Neural cell (in vitro differentiated cells): ENCODE data around the gene MICA.

Source experiments
- EP300 ChIP-seq: fragments of 450-650 bp; conservative IDR thresholded peaks from 2 replicates; pipeline ENCODE4 v1.6.1; 2014; ENCODE audit warnings: antibody characterized with exemption, mild to moderate bottlenecking, moderate library complexity; ENCODE audit not compliant: poor library complexity, severe bottlenecking
- EZH2 ChIP-seq: fragments of 200-600, 300-800 bp; shearing (Covaris generic), sonication (generic); IDR thresholded peaks from 2 replicates; pipeline ENCODE4 v1.6.1; 2014; ENCODE audit warnings: antibody characterized with exemption, low read length, borderline replicate concordance, mild to moderate bottlenecking; ENCODE audit not compliant: insufficient read depth, poor library complexity, severe bottlenecking
- MXI1 ChIP-seq: fragments of 450-650 bp; conservative IDR thresholded peaks from 2 replicates; pipeline ENCODE4 v1.6.1; 2014; ENCODE audit warnings: antibody characterized with exemption, mild to moderate bottlenecking; ENCODE audit not compliant: poor library complexity, severe bottlenecking
- POLR2AphosphoS5 ChIP-seq: IDR thresholded peaks from 2 replicates; pipeline ENCODE4 v1.6.1; 2012
- RAD21 ChIP-seq: fragments of 450-650 bp; conservative IDR thresholded peaks from 2 replicates; pipeline ENCODE4 v1.6.1; 2014; ENCODE audit warnings: antibody characterized with exemption, mild to moderate bottlenecking, moderate library complexity
- REST ChIP-seq: IDR thresholded peaks from 2 replicates; pipeline ENCODE4 v1.6.1; 2012; ENCODE audit warnings: borderline replicate concordance
- TAF1 ChIP-seq: IDR thresholded peaks from 2 replicates; pipeline ENCODE4 v1.6.1; 2012; ENCODE audit warnings: low read depth
- TF ChIP-seq, protein P1 (sequence below): fragments of 450-650 bp; IDR thresholded peaks from 2 replicates; pipeline ENCODE4 v1.5.1; 2014; ENCODE audit warnings: antibody characterized with exemption, mild to moderate bottlenecking, moderate library complexity; ENCODE audit not compliant: poor library complexity, severe bottlenecking

DNA sequence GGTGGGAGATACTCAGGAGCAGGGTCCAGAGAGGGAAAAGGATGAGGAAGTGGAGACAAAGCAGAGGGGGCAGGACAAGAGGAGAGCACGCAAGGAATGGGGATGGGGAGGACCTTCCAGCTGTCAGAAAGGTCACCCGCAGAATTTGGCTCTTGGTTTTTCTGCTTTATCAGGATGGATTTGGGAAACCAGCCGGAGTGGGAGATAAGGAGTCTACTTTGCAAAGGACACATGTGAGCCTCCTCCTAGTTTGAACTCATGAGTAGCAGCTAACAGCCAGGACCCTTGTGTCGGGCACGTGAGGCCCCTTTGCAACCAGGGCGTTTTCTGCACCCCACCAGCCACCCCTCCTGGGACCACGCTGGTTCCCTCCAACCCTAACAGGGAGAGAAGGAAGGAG, 7.6 kb upstream of the MICA start:
- TF ChIP-seq EP300 (no peak), REST (no peak), MXI1 (no peak), RAD21 (no peak), POLR2AphosphoS5 (no peak), EZH2 (no peak), TAF1 (no peak)
- TF ChIP-seq, protein P1, sequence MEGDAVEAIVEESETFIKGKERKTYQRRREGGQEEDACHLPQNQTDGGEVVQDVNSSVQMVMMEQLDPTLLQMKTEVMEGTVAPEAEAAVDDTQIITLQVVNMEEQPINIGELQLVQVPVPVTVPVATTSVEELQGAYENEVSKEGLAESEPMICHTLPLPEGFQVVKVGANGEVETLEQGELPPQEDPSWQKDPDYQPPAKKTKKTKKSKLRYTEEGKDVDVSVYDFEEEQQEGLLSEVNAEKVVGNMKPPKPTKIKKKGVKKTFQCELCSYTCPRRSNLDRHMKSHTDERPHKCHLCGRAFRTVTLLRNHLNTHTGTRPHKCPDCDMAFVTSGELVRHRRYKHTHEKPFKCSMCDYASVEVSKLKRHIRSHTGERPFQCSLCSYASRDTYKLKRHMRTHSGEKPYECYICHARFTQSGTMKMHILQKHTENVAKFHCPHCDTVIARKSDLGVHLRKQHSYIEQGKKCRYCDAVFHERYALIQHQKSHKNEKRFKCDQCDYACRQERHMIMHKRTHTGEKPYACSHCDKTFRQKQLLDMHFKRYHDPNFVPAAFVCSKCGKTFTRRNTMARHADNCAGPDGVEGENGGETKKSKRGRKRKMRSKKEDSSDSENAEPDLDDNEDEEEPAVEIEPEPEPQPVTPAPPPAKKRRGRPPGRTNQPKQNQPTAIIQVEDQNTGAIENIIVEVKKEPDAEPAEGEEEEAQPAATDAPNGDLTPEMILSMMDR: no peak
